ENCODE measurements around the gene PDSS2. TPM values are rescaled to one million over a fixed set of nuclear protein-coding genes. Genes with fewer than 3 reads are reported as not detected.

Gene PDSS2
- polyA plus RNA-seq, 1 donor (not counting 4 experiments of a cell fraction or from before 2014, with no cell fraction given): 12.5 TPM

DNA sequence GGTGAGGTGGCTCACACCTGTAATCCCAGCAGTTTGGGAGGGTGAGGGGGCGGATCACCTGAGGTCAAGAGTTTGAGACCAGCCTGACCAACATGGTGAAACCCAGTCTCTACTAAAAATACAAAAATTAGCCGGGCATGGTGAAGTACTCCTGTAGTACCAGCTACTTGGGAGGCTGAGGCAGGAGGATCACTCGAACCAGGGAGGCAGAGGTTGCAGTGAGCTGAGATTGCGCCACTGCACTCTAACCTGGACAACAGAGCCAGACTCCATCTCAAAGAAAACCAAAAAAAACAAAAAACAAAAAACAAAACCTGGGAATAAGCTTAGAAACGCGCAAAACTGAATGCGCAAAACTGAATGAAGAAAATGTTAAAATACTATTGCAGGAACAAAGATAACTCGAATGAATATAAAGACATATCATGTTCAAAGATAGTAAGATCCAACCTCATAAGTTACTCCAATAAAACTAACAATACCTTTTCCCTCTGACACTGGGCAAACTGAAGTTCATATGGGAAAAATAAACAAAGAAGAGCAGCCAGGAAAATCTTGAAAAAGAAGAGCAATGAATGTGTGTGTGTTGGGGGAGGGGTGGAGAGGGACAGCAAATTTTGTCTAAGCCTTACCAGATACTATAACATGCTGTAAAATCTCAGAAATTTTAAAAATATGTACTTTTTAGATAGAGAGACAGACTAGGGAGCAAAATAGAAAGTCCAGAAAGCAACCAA lies 243.0 kb downstream of the PDSS2 start:
- H3K4me2 ChIP-seq (ENCODE audit: control insufficient read depth, extremely low read depth, insufficient read depth, low read depth, low read length): no peak overlapping the region
- FAIRE-seq: no peak
- dilution Hi-C loops (cut with MboI; ENCODE audit: extremely low pct_ligation_motif_present, low sequenced_read_pairs): no loop called here
- no peak overlapping the region for H2AFZ ChIP-seq (ENCODE audit: control insufficient read depth, low read length)
- TF ChIP-seq, protein P1, sequence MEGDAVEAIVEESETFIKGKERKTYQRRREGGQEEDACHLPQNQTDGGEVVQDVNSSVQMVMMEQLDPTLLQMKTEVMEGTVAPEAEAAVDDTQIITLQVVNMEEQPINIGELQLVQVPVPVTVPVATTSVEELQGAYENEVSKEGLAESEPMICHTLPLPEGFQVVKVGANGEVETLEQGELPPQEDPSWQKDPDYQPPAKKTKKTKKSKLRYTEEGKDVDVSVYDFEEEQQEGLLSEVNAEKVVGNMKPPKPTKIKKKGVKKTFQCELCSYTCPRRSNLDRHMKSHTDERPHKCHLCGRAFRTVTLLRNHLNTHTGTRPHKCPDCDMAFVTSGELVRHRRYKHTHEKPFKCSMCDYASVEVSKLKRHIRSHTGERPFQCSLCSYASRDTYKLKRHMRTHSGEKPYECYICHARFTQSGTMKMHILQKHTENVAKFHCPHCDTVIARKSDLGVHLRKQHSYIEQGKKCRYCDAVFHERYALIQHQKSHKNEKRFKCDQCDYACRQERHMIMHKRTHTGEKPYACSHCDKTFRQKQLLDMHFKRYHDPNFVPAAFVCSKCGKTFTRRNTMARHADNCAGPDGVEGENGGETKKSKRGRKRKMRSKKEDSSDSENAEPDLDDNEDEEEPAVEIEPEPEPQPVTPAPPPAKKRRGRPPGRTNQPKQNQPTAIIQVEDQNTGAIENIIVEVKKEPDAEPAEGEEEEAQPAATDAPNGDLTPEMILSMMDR (optimal IDR thresholded peaks at IDR 0.05 in 1 of 3, IDR thresholded peaks at IDR 0.05 in 1 of 3, conservative IDR thresholded peaks at IDR 0.05 in 1 of 3; ENCODE audit: extremely low read depth in 1 of 3, insufficient read depth in 2 of 3, low read length in 3 of 3): no peak
- TF ChIP-seq EZH2 (IDR thresholded peaks at IDR 0.05; ENCODE audit: low read length): no peak
- H3K9me3 ChIP-seq (ENCODE audit: control insufficient read depth, low read depth, low read length): no peaks in the 10 kb centered on the region
- H3K4me1 ChIP-seq (ENCODE audit: control insufficient read depth, extremely low read depth, insufficient read depth, low read length): no peaks in the 10 kb centered on the region
- no peak overlapping the region for H3K4me3 ChIP-seq (ENCODE audit: control insufficient read depth in 2 of 3, extremely low read depth in 1 of 3, insufficient read depth in 2 of 3, low read depth in 1 of 3, low read length in 3 of 3)
- H3K9ac ChIP-seq (ENCODE audit: control insufficient read depth, extremely low read depth, insufficient read depth, low read length): no peak overlapping the region
- no peaks in the 10 kb centered on the region for H4K20me1 ChIP-seq (ENCODE audit: control insufficient read depth, extremely low read depth, insufficient read depth, low read length)
- no peaks in the 10 kb centered on the region for H3K9me1 ChIP-seq (ENCODE audit: control insufficient read depth, extremely low read depth, insufficient read depth, low read length)
- no peak overlapping the region for H3K27ac ChIP-seq (ENCODE audit: control insufficient read depth, insufficient read depth, low read length)
- H3K36me3 ChIP-seq (ENCODE audit: control insufficient read depth in 2 of 2, extremely low read depth in 1 of 2, insufficient read depth in 2 of 2, low read length in 2 of 2): no peaks in the 10 kb centered on the region
- DNase-seq (ENCODE audit: low read depth, low spot score): no peak
- no peaks in the 10 kb centered on the region for H3K27me3 ChIP-seq (ENCODE audit: control insufficient read depth, extremely low read depth, insufficient read depth, low read length)
- no peaks in the 10 kb centered on the region for H3K79me2 ChIP-seq (ENCODE audit: control insufficient read depth, insufficient read depth, low read length)

DNA sequence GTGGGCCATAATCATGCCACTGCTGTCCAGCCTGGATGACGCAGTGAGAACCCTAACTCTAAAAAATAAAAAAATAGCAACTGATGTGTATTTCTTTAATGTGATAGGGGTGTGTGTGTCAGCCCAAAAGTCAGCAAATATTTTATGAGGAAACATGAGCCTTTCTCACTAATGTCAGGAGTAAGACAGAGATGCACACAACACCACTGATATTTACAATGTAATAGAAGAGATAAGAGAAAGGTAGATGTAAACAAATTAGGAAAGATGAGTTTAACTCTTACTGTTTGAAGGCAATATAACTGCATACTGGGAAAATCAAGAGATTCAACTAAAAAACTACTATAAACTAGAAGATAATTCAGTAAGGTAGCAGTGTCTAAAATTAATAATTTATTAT lies 244.0 kb downstream of the PDSS2 start:
- FAIRE-seq: no peak
- TF ChIP-seq, protein P1 (optimal IDR thresholded peaks at IDR 0.05 in 1 of 3, IDR thresholded peaks at IDR 0.05 in 1 of 3, conservative IDR thresholded peaks at IDR 0.05 in 1 of 3; ENCODE audit: extremely low read depth in 1 of 3, insufficient read depth in 2 of 3, low read length in 3 of 3): no peak
- no peak for TF ChIP-seq EZH2 (IDR thresholded peaks at IDR 0.05; ENCODE audit: low read length)

More for the DNA sequence above, 244.0 kb downstream of the PDSS2 start:
- Histone ChIP-seq H3K79me2 (ENCODE audit: control insufficient read depth, insufficient read depth, low read length) (no peaks in the 10 kb centered on the region), H3K36me3 (ENCODE audit: control insufficient read depth in 2 of 2, extremely low read depth in 1 of 2, insufficient read depth in 2 of 2, low read length in 2 of 2) (no peaks in the 10 kb centered on the region), H3K9me3 (ENCODE audit: control insufficient read depth, low read depth, low read length) (no peaks in the 10 kb centered on the region), H4K20me1 (ENCODE audit: control insufficient read depth, extremely low read depth, insufficient read depth, low read length) (no peaks in the 10 kb centered on the region), H3K4me1 (ENCODE audit: control insufficient read depth, extremely low read depth, insufficient read depth, low read length) (no peaks in the 10 kb centered on the region), H3K9ac (ENCODE audit: control insufficient read depth, extremely low read depth, insufficient read depth, low read length) (no peak overlapping the region), H3K27ac (ENCODE audit: control insufficient read depth, insufficient read depth, low read length) (no peak overlapping the region), H3K4me2 (ENCODE audit: control insufficient read depth, extremely low read depth, insufficient read depth, low read depth, low read length) (no peak overlapping the region), H2AFZ (ENCODE audit: control insufficient read depth, low read length) (no peak overlapping the region), H3K9me1 (ENCODE audit: control insufficient read depth, extremely low read depth, insufficient read depth, low read length) (no peaks in the 10 kb centered on the region), H3K27me3 (ENCODE audit: control insufficient read depth, extremely low read depth, insufficient read depth, low read length) (no peaks in the 10 kb centered on the region), H3K4me3 (ENCODE audit: control insufficient read depth in 2 of 3, extremely low read depth in 1 of 3, insufficient read depth in 2 of 3, low read depth in 1 of 3, low read length in 3 of 3) (no peak overlapping the region)
- dilution Hi-C loops (cut with MboI; ENCODE audit: extremely low pct_ligation_motif_present, low sequenced_read_pairs): no loop called here
- DNase-seq (ENCODE audit: low read depth, low spot score): no peak

All from keratinocyte (primary cell).